PC-9 (cell line): Measurements from ENCODE around the gene ATP2C1.

Source experiments
- CTCF ChIP-seq: fragments of 200-600 bp; sonication (generic); conservative IDR thresholded peaks from 2 replicates; pipeline ENCODE4 v1.6.1; 2017; ENCODE audit warnings: mixed run types, antibody characterized with exemption, mild to moderate bottlenecking, moderate library complexity
- EZH2 ChIP-seq: fragments of 200-600 bp; sonication (generic); IDR thresholded peaks from 2 replicates; pipeline ENCODE4 v1.8.0; 2017; ENCODE audit warnings: antibody characterized with exemption, low read depth

DNA sequence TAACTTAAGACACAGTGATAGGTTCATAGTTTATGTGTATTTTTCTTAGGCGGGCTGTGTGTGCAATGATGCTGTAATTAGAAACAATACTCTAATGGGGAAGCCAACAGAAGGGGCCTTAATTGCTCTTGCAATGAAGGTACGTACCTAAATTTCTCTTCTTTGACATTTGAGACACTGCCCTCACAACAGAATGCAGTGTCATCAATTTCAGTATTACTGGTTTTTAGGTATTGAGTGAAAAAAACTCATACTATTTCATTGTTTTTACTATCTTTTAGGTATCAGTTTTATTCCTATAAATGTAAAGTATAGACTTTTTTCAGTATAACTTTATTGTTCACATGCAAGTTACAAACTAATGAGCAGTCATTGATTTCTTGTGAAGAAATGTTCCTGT, 73.4 kb downstream of the ATP2C1 start:
- TF ChIP-seq CTCF = no peak
- no peak for TF ChIP-seq EZH2
